Breast epithelium (tissue), 3 donors: Measurements from ENCODE around the gene ZW10.

Source experiments
- CTCF ChIP-seq, 3 donors: fragments of 450-650 bp; IDR thresholded peaks; one replicate each; pipeline ENCODE4 v1.5.1; 2016 to 2017; ENCODE audit warnings: antibody characterized with exemption in 3 of 3, mild to moderate bottlenecking in 3 of 3, moderate library complexity in 3 of 3
- POLR2A ChIP-seq: fragments of 450-650 bp; IDR thresholded peaks from one replicate; pipeline ENCODE4 v1.6.1; 2016; ENCODE audit warnings: antibody characterized with exemption, mild to moderate bottlenecking, moderate library complexity
- POLR2AphosphoS5 ChIP-seq, 3 donors: sonication (generic); formaldehyde crosslinking; IDR thresholded peaks; one replicate each; pipeline ENCODE4 v1.6.1; 2017; ENCODE audit warnings: antibody characterized with exemption in 3 of 3

- TF ChIP-seq POLR2A (no peak), CTCF (IDR thresholded peaks at IDR 0.05) (no peak), POLR2AphosphoS5 (IDR thresholded peaks at IDR 0.05) (no peak)
Observed at GRCh38 chr11:113789675-113790320, 16.3 kb upstream of the ZW10 start.
